ENCODE data around the gene PLXNA4.

PLXNA4 gene

DNA sequence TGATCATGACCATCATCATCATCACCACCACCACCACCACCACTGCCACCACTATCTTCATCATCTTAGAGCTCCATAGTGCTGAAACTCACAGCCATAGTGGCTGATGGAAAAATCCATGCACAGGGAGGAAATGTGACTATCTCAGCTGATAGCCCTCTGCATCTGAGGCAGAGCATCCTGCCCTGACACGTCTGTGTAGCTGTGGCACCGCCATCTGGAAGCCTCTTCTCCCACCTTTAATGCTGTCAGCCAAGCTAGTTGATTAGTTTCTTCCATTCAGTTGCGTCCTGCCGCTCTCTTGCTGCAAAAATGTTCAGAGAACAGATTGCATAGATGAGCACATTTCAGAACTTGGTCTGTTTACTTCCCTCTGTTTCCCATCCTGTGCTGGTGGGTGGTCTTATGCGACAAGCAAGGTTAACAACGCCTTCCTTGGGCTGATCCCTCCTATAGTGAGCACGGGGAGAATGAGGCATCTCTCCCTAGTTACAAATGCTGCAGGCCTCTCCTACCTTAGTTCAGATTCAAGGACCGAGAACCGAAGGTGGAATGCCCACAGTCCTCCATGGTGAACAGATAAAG is 478.6 kb downstream of the PLXNA4 start:
- Histone ChIP-seq H3K27me3 (ENCODE audit: insufficient read depth, poor library complexity, severe bottlenecking) (no peaks in the 10 kb centered on the region), H3K27ac (replicated peaks) (no peak overlapping the region), H3K4me3 (replicated peaks; ENCODE audit: insufficient read depth, low read length) (no peak overlapping the region)
- TF ChIP-seq, protein P1, sequence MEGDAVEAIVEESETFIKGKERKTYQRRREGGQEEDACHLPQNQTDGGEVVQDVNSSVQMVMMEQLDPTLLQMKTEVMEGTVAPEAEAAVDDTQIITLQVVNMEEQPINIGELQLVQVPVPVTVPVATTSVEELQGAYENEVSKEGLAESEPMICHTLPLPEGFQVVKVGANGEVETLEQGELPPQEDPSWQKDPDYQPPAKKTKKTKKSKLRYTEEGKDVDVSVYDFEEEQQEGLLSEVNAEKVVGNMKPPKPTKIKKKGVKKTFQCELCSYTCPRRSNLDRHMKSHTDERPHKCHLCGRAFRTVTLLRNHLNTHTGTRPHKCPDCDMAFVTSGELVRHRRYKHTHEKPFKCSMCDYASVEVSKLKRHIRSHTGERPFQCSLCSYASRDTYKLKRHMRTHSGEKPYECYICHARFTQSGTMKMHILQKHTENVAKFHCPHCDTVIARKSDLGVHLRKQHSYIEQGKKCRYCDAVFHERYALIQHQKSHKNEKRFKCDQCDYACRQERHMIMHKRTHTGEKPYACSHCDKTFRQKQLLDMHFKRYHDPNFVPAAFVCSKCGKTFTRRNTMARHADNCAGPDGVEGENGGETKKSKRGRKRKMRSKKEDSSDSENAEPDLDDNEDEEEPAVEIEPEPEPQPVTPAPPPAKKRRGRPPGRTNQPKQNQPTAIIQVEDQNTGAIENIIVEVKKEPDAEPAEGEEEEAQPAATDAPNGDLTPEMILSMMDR (IDR thresholded peaks at IDR 0.05; ENCODE audit: insufficient read depth, low read length), result no peak
- TF ChIP-seq POLR2AphosphoS5 (IDR thresholded peaks at IDR 0.05; ENCODE audit: low read depth), result no peak
- TF ChIP-seq SPI1 (IDR thresholded peaks at IDR 0.05; ENCODE audit: borderline replicate concordance, low read depth), result no peak
- TF ChIP-seq, protein P2, sequence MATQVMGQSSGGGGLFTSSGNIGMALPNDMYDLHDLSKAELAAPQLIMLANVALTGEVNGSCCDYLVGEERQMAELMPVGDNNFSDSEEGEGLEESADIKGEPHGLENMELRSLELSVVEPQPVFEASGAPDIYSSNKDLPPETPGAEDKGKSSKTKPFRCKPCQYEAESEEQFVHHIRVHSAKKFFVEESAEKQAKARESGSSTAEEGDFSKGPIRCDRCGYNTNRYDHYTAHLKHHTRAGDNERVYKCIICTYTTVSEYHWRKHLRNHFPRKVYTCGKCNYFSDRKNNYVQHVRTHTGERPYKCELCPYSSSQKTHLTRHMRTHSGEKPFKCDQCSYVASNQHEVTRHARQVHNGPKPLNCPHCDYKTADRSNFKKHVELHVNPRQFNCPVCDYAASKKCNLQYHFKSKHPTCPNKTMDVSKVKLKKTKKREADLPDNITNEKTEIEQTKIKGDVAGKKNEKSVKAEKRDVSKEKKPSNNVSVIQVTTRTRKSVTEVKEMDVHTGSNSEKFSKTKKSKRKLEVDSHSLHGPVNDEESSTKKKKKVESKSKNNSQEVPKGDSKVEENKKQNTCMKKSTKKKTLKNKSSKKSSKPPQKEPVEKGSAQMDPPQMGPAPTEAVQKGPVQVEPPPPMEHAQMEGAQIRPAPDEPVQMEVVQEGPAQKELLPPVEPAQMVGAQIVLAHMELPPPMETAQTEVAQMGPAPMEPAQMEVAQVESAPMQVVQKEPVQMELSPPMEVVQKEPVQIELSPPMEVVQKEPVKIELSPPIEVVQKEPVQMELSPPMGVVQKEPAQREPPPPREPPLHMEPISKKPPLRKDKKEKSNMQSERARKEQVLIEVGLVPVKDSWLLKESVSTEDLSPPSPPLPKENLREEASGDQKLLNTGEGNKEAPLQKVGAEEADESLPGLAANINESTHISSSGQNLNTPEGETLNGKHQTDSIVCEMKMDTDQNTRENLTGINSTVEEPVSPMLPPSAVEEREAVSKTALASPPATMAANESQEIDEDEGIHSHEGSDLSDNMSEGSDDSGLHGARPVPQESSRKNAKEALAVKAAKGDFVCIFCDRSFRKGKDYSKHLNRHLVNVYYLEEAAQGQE (IDR thresholded peaks at IDR 0.05; ENCODE audit: insufficient replicate concordance, low read depth), result no peak
- DNase-seq (ENCODE audit: low read depth in 1 of 2, low spot score in 1 of 2), result no peak

DNA sequence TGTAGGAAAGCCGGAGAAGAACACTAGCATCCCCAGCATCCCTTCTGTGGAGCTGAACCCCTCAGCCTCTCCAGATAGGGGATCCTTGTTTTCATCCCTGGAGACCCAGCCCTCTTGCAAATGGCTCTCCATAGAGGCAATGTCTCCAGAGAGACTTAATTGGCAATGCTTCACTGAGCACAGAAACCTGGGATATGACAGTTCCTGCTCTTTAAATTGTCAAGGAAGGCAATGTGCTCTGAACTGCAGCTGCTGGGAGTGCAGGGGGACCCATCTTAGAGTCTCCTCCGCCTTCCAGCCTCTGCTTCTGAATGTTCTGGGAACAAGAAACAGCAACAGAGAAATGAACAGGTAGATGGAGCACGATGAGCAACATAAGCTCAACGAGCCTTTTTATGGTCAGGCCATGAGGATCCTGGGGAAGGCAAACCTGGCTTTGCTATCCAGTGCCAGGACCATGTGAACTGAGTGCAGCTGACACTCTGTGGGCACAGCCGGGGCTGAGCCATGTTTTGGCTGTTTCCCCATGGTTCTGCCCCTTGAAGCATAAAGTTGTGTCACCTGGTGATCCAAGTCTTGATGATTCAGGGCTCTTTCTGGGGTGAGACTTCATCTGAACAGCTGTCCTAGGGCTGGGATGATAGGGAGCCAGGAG is 481.0 kb downstream of the PLXNA4 start:
- Histone ChIP-seq H3K27me3 (ENCODE audit: insufficient read depth, poor library complexity, severe bottlenecking) (no peaks in the 10 kb centered on the region), H3K27ac (replicated peaks) (no peak overlapping the region), H3K4me3 (replicated peaks; ENCODE audit: insufficient read depth, low read length) (no peak overlapping the region)
- TF ChIP-seq GABPA (IDR thresholded peaks at IDR 0.05; ENCODE audit: low read depth) (no peak), POLR2AphosphoS5 (IDR thresholded peaks at IDR 0.05; ENCODE audit: low read depth) (no peak), SPI1 (IDR thresholded peaks at IDR 0.05; ENCODE audit: borderline replicate concordance, low read depth) (no peak)
- TF ChIP-seq, protein P1 (IDR thresholded peaks at IDR 0.05; ENCODE audit: insufficient read depth, low read length), result no peak
- TF ChIP-seq, protein P2 (IDR thresholded peaks at IDR 0.05; ENCODE audit: insufficient replicate concordance, low read depth), result no peak
- no peak for DNase-seq (ENCODE audit: low read depth in 1 of 2, low spot score in 1 of 2)

DNA sequence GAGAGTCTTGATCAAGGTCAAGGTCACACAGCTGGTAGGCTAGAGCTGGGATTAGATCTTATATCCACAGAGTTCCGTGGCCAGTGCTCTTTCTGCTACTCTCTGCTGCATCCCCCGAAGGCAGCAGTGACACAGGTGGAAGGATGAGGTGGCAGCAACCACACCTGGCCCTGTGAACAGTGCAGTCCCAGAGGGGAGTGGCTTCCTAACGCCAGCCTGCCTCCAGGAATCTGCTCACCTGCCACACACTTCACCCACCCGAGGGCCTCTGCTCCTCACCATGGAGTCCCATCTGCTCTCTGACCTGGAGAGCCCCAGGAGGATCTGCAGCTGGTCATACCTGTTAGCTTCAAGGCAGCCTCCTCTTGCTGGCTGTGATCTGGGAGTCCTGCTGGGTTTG is 484.2 kb downstream of the PLXNA4 start:
- TF ChIP-seq GABPA (IDR thresholded peaks at IDR 0.05; ENCODE audit: low read depth) (no peak), POLR2AphosphoS5 (IDR thresholded peaks at IDR 0.05; ENCODE audit: low read depth) (no peak), SPI1 (IDR thresholded peaks at IDR 0.05; ENCODE audit: borderline replicate concordance, low read depth) (no peak)
- TF ChIP-seq, protein P2 (IDR thresholded peaks at IDR 0.05; ENCODE audit: insufficient replicate concordance, low read depth), result no peak
- TF ChIP-seq, protein P1 (IDR thresholded peaks at IDR 0.05; ENCODE audit: insufficient read depth, low read length), result no peak
- no peak overlapping the region for H3K4me3 ChIP-seq (replicated peaks; ENCODE audit: insufficient read depth, low read length)
- no peaks in the 10 kb centered on the region for H3K27me3 ChIP-seq (ENCODE audit: insufficient read depth, poor library complexity, severe bottlenecking)
- DNase-seq (ENCODE audit: low read depth in 1 of 2, low spot score in 1 of 2), result no peak
- H3K27ac ChIP-seq (replicated peaks), result no peak overlapping the region
